Esophagus muscularis mucosa (tissue), 4 donors: Measurements from ENCODE around the gene ADGRB2. TPM values are rescaled to one million over a fixed set of nuclear protein-coding genes. Genes with fewer than 3 reads are reported as not detected.

ENCODE experiments used
- DNase-seq: peaks from one replicate; pipeline ENCODE4 v3.0.0-alpha.2; 2017; ENCODE audit errors: extremely low spot score
- H3K27ac ChIP-seq, 4 donors: fragments of 200-600 bp; sonication (generic); replicated peaks in 1 of 4; 1 replicate in 3 of 4; 2 replicates in 1 of 4; pipeline ENCODE4 v1.5.1; 2016 to 2019; ENCODE audit warnings: mild to moderate bottlenecking in 1 of 4
- H3K27me3 ChIP-seq, 4 donors: fragments of 200-600 bp; sonication (generic); one replicate each; pipeline versions ENCODE4 v1.5.1 to v1.6.0; 2016 to 2019
- H3K36me3 ChIP-seq, 4 donors: fragments of 200-600 bp; sonication (generic); one replicate each; pipeline ENCODE4 v1.5.1; 2016 to 2019
- H3K4me1 ChIP-seq, 4 donors: fragments of 200-600 bp; sonication (generic); one replicate each; pipeline ENCODE4 v1.5.1; 2016 to 2019
- H3K4me3 ChIP-seq, 4 donors: fragments of 200-600 bp; sonication (generic); 1 replicate in 2 of 4; 2 replicates in 2 of 4; pipeline ENCODE4 v1.5.1; 2016 to 2019; ENCODE audit warnings: mild to moderate bottlenecking in 4 of 4, moderate library complexity in 1 of 4
- H3K9me3 ChIP-seq, 4 donors: fragments of 200-600 bp; sonication (generic); 1 replicate in 3 of 4; 2 replicates in 1 of 4; pipeline ENCODE4 v1.5.1; 2016 to 2019
- EP300 ChIP-seq: sonication (generic); formaldehyde crosslinking; IDR thresholded peaks from one replicate; pipeline ENCODE4 v1.6.1; 2017; ENCODE audit warnings: antibody characterized with exemption
- POLR2A ChIP-seq: fragments of 450-650 bp; IDR thresholded peaks from one replicate; pipeline ENCODE4 v1.6.1; 2017; ENCODE audit warnings: antibody characterized with exemption, moderate library complexity, mild to moderate bottlenecking, low read depth
- POLR2AphosphoS5 ChIP-seq, 2 donors: sonication (generic); formaldehyde crosslinking; IDR thresholded peaks; one replicate each; pipeline ENCODE4 v1.6.1; 2017; ENCODE audit warnings: antibody characterized with exemption in 2 of 2
- WGBS: methylation state at CpG from one replicate; pipeline ENCODE4 v1.1.5; 2018; 5-methylcytosine and 5-hydroxymethylcytosine counted together
- intact Hi-C: fragments of 100-400 bp; cut with DNase I; formaldehyde crosslinking; loops from one replicate; pipeline ENCODE4 v1.15.1; 2023
- total RNA-seq, 4 donors: library from RNA; depleted of rRNA; stranded (reverse); fragments of >200 nt; gene quantifications; one replicate each; pipeline versions ENCODE4 v1.1.0 to v1.2.1, GENCODE V29; 2016
- TF ChIP-seq, protein P1 (sequence below), 3 experiments: fragments of 200-600 bp in 2 of 3; fragments of 450-650 bp in 1 of 3; sonication (generic) in 2 of 3; IDR thresholded peaks; one replicate each; pipeline ENCODE4 v1.5.1; 2017 to 2019; ENCODE audit warnings: antibody characterized with exemption in 3 of 3, mild to moderate bottlenecking in 2 of 3, moderate library complexity in 1 of 3

ADGRB2 gene
- total RNA-seq, 4 donors from 2014 or later, result 0.83 to 4.2 (median 2.1) TPM

DNA sequence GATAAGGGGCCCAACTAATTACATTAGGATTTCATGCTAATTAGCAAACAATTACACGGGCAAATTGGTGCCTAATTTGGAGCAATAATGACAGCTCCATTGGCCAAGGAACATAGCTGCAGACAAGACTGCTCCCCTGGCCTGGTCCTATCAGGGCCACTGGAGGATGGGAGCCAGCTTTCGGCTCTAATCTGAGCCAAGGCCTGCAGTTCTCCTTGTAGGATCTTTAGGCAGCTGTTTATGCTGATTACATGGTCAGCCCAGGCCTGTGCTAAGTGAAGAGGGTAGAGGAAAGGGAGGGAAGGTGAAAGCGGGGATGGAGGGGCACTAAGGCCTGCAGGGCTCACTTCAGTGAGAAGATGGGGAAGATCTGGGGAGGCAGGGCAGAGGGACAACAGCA is 12.4 kb upstream of the ADGRB2 start:
- peaks cover 6 to 69% (median 22%) of the 10 kb centered on the region in 4 donors for H3K27me3 ChIP-seq
- no peak for DNase-seq
- intact Hi-C loops, result no loop called here
- H3K4me3 ChIP-seq, result no peak overlapping the region
- 82% methylated on average over 3 of the region's 3 CpGs for WGBS
- TF ChIP-seq POLR2AphosphoS5 (IDR thresholded peaks at IDR 0.05) (no peak), POLR2A (no peak), EP300 (no peak)
- TF ChIP-seq, protein P1, sequence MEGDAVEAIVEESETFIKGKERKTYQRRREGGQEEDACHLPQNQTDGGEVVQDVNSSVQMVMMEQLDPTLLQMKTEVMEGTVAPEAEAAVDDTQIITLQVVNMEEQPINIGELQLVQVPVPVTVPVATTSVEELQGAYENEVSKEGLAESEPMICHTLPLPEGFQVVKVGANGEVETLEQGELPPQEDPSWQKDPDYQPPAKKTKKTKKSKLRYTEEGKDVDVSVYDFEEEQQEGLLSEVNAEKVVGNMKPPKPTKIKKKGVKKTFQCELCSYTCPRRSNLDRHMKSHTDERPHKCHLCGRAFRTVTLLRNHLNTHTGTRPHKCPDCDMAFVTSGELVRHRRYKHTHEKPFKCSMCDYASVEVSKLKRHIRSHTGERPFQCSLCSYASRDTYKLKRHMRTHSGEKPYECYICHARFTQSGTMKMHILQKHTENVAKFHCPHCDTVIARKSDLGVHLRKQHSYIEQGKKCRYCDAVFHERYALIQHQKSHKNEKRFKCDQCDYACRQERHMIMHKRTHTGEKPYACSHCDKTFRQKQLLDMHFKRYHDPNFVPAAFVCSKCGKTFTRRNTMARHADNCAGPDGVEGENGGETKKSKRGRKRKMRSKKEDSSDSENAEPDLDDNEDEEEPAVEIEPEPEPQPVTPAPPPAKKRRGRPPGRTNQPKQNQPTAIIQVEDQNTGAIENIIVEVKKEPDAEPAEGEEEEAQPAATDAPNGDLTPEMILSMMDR (IDR thresholded peaks at IDR 0.05), result no peak
- no peaks in the 10 kb centered on the region for H3K36me3 ChIP-seq
- no peak overlapping the region for H3K27ac ChIP-seq
- H3K9me3 ChIP-seq, result no peaks in the 10 kb centered on the region
- H3K4me1 ChIP-seq, result peaks cover 11 to 22% (median 20%) of the 10 kb centered on the region in 4 donors

DNA sequence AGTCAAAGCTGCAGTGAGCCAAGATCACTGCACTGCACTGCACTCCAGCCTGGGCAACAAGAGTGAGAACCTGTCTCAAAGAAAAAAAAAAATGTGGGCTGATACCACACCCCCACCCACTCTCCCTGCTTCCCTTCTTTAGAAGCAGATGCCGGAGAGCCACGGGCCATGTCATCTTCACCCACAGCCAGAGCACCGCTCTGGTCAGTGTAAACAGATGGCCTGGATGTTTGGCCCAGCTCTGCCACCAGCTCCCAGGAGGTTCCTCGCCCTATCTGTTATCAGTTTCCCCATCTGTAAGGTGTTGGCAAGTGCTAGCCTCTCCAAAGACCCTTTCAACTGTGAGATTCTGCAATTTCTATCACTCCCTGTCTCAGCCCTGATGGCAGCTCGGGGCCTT is 11.9 kb upstream of the ADGRB2 start:
- DNase-seq, result no peak
- H3K27ac ChIP-seq, result no peak overlapping the region
- intact Hi-C loops, result no loop called here
- H3K4me3 ChIP-seq, result no peak overlapping the region
- H3K27me3 ChIP-seq, result peaks cover 6 to 74% (median 22%) of the 10 kb centered on the region in 4 donors
- no peaks in the 10 kb centered on the region for H3K36me3 ChIP-seq
- peaks cover 11 to 17% (median 16%) of the 10 kb centered on the region in 4 donors for H3K4me1 ChIP-seq
- TF ChIP-seq EP300 (no peak), POLR2AphosphoS5 (IDR thresholded peaks at IDR 0.05) (no peak), POLR2A (no peak)
- TF ChIP-seq, protein P1 (IDR thresholded peaks at IDR 0.05), result no peak
- no peaks in the 10 kb centered on the region for H3K9me3 ChIP-seq
- WGBS, result 75% methylated on average over 5 of the region's 5 CpGs

DNA sequence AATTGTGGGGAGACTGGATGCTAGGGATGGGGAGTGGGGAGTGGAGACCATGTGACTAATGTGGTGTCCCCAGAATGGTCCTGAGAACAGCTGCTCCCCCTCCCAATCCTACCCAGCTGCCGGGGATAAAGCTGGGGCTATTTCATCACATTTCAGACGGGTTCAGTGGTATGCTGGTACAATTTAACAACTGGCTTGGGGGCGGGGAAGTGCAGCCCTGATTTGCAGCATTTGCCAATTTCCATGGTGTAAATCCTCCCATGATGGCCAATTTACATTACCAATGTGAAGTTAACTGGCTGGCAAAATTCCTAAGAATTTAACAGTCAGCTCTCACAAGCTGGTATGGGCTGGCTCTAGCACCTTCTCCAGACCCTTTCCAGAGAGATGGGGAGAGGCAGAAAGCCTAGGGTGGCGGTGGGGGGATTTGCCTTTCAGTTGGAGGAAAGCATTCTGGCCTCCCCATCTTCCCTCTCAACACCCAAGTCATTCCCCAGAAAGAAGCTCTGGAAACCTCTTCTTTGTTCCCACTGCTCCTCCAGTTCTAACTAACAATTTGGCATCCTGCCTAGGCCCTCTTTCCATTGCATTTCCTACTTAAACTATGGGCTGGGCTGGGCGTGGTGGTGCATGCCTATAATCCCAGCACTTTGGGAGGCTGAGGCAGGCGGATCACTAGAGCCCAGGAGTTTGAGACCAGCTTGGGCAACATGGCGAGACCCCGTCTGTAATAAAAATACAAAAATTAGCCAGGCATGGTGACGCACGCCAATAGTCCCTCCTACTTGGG is 11.3 kb upstream of the ADGRB2 start:
- H3K27ac ChIP-seq, result no peak overlapping the region
- H3K36me3 ChIP-seq, result no peaks in the 10 kb centered on the region
- no peak for TF ChIP-seq POLR2AphosphoS5 (IDR thresholded peaks at IDR 0.05)
- TF ChIP-seq POLR2A, result no peak
- TF ChIP-seq, protein P1 (IDR thresholded peaks at IDR 0.05), result no peak
- no peak for TF ChIP-seq EP300
- WGBS, result 84% methylated on average over 9 of the region's 10 CpGs
- no peaks in the 10 kb centered on the region for H3K9me3 ChIP-seq
- peaks cover 6 to 76% (median 22%) of the 10 kb centered on the region in 4 donors for H3K27me3 ChIP-seq
- peaks cover 11 to 17% (median 16%) of the 10 kb centered on the region in 4 donors for H3K4me1 ChIP-seq
- intact Hi-C loops, result no loop called here
- no peak overlapping the region for H3K4me3 ChIP-seq
- no peak for DNase-seq

DNA sequence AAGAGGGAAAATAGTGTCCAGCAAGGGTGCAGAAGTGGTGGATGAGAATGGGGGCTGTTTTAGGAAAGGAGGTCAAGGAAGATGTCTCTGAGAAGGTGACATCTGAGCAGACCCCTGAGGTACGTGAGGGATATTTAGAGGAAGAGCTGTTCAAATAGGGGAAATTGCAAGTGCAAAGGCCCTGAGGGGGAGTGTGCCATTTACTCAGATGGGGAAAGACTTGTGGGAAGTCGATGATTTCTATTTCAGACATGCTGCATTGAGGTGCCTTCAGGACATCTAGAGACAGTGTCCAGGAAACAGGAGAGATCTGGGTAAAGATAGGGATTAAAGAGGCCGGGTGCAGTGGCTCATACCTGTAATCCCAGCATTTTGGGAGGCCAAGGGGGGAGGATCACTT is 10.4 kb upstream of the ADGRB2 start:
- WGBS, result 84% methylated on average over 3 of the region's 3 CpGs
- H3K36me3 ChIP-seq, result no peaks in the 10 kb centered on the region
- TF ChIP-seq POLR2A (no peak), POLR2AphosphoS5 (IDR thresholded peaks at IDR 0.05) (no peak), EP300 (no peak)
- TF ChIP-seq, protein P1 (IDR thresholded peaks at IDR 0.05), result no peak

More for the DNA sequence above, 10.4 kb upstream of the ADGRB2 start:
- H3K4me1 ChIP-seq, result peaks cover 15 to 25% (median 21%) of the 10 kb centered on the region in 4 donors
- H3K27me3 ChIP-seq, result peaks cover 6 to 76% (median 22%) of the 10 kb centered on the region in 4 donors
- H3K9me3 ChIP-seq, result no peaks in the 10 kb centered on the region
- DNase-seq, result no peak
- no peak overlapping the region for H3K27ac ChIP-seq
- intact Hi-C loops, result no loop called here
- no peak overlapping the region for H3K4me3 ChIP-seq
